NOMO-1 (cell line): ENCODE data around the gene AOC2.
A peak's percentile ranks its signal among the peaks of the same experiment; 100 is the strongest.

Experiments
- DNase-seq, 2 experiments: peaks; one replicate each; lab custom pipeline; 2025; ENCODE audit not compliant: unreplicated experiment in 2 of 2; lab: John Stamatoyannopoulos, UW

Gene AOC2, protein sequence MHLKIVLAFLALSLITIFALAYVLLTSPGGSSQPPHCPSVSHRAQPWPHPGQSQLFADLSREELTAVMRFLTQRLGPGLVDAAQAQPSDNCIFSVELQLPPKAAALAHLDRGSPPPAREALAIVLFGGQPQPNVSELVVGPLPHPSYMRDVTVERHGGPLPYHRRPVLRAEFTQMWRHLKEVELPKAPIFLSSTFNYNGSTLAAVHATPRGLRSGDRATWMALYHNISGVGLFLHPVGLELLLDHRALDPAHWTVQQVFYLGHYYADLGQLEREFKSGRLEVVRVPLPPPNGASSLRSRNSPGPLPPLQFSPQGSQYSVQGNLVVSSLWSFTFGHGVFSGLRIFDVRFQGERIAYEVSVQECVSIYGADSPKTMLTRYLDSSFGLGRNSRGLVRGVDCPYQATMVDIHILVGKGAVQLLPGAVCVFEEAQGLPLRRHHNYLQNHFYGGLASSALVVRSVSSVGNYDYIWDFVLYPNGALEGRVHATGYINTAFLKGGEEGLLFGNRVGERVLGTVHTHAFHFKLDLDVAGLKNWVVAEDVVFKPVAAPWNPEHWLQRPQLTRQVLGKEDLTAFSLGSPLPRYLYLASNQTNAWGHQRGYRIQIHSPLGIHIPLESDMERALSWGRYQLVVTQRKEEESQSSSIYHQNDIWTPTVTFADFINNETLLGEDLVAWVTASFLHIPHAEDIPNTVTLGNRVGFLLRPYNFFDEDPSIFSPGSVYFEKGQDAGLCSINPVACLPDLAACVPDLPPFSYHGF

GRCh38 chr17:42844271-42844670 lies at the start of gene AOC2:
TSS of gene AOC2 (plus strand) at chr17:42844580. CDS start at chr17:42844627, 47 bp downstream.
- DNase-seq, result no peak

GRCh38 chr17:42795061-42795460 lies 49.3 kb upstream of the AOC2 start:
- DNase-seq, result no peak

DNA sequence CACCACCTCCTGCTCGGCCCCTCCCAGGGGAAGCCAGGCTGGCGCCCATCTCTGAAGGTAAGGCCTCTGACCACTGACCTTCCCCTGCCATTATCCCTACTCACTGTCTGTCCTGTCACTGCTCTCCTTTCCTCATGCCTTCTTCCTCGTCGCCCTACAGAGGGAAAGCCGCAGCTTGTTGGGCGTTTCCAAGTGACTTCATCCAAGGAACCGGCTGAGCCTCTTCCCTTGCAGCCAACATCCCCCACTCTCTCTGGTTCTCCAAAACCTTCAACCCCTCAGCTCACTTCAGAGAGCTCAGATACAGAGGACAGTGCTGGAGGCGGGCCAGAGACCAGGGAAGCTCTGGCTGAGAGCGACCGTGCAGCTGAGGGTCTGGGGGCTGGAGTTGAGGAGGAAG lies 48.9 kb upstream of the AOC2 start:
- DNase-seq, result no peak

- no peak for DNase-seq
These were observed 48.2 kb upstream of the AOC2 start for GRCh38 chr17:42796066-42796758.

GRCh38 chr17:42797067-42798007 lies 47.0 kb upstream of the AOC2 start:
- DNase-seq, result no peak

GRCh38 chr17:42798011-42798382 lies 46.4 kb upstream of the AOC2 start:
- DNase-seq, result no peak

GRCh38 chr17:42798383-42799380 lies 45.7 kb upstream of the AOC2 start, which contains the start of the genes CNTD1 and COA3:
TSS of gene CNTD1 (plus strand) at chr17:42798861. CDS start at chr17:42799068, 207 bp downstream.
TSS of gene COA3 (minus strand) at chr17:42798704. CDS start at chr17:42798681, 23 bp downstream.
- peak; percentile 78 to 85 for DNase-seq

DNA sequence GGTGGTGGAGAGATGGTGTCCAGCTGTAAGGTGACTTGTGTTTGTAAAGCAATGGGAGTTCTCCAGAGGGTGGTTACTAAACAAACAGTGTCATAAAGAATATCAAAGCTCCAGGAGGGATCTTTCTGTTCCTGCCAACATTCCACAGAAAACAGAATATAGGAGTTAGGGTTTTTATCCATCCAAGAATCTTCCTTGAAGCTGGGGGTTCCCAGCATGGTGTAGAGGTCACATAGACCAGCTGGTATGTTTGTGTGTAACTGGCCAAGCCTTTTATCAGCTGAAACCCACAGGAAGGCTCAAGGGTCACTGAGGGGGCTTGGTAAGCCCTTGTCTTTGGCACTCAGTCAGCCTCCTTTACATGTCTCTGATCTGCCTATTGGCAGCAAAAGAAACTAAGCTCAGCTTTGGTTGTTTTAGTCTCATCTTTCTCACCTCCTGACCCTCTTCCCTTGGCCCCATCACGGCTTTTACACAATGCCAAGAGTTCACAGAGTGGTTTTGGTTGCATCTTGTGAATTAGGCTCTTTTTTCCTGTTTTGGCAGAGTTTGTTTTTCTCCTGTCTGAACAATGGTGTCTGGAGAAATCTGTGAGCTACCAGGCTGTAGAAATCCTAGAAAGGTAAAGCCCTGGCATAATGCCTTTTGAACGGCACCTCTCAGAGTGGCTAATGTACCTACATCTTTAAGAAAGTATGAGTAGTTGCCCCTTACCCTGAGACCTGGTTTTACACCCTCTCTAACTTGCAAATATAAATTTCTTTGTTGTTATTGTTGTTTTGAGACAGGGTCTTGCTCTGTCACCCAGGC lies 41.1 kb upstream of the AOC2 start:
- DNase-seq, result no peak

- DNase-seq, result no peak
These were observed 39.4 kb upstream of the AOC2 start for GRCh38 chr17:42804918-42805367.

DNA sequence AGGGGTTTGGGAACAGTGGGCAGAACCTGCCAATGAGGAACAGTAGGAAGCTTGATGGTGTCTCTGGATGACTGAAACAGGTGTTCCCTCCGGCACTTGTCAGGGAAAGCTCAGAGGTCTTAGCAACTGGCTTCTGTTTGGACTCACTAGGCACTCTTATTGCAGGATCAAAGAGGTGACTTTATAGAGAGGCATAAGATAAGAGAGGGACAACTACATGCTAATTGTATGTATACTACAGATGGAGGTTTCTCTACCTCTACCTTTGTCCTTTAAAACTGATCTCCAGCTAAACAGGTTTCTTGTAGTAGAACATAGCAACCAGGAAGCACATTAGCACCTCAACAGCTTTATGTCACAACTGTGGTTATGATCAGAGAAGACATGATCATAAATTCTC lies 38.1 kb upstream of the AOC2 start:
- no peak for DNase-seq

GRCh38 chr17:42809250-42809649 lies 35.1 kb upstream of the AOC2 start:
- DNase-seq, result no peak

- DNase-seq, result no peak
These were observed 29.6 kb upstream of the AOC2 start for GRCh38 chr17:42814633-42815399.

GRCh38 chr17:42817866-42818265 lies 26.5 kb upstream of the AOC2 start:
- DNase-seq, result no peak

DNA sequence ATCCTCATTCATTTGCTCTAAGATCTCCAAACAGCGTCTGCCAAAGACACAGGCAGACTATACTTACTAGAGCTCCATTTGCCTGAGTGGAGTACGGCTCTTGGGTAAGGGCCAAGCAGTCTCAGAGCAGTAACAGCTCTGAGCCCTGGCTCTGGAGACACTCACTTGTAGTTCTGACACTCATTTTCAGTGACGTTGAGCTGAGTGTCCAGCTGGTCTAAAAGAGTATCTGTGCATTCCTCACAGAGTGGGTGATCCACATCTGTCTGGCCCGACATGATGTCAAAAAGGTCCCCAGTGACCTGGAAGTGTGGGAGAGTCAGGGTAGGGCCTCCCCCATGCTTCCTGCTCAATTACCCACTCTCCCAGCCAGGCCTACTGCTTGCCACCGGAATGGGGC lies 26.0 kb upstream of the AOC2 start:
- DNase-seq, result no peak

DNA sequence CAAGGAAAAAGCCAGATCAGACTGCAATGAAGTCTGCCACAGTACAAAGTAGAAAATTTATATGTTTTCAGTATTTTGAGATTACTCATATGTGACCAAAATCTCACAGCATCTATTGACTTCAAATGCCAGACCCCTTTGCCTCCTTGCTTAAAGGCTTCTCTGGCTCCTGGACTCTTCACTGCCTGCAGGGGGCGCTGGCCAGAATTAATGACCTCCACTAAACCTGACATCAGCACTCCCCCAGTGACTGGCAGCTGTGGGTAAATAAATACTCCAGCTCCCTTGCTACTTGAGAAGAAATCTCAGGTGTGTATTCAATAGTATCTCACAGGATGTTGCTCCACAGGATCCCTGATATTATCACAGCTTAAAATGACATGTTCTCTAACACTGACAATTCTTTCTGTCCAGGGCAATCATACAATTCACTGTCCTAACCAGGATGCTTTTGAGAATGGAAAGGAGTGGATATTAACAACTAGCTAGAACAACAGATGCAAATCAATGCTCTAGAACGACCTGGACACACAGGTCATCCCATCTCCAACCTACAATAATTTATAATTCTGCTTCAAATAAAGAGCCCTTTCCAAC lies 24.3 kb upstream of the AOC2 start:
- DNase-seq, result peak; percentile 13 to 68

DNA sequence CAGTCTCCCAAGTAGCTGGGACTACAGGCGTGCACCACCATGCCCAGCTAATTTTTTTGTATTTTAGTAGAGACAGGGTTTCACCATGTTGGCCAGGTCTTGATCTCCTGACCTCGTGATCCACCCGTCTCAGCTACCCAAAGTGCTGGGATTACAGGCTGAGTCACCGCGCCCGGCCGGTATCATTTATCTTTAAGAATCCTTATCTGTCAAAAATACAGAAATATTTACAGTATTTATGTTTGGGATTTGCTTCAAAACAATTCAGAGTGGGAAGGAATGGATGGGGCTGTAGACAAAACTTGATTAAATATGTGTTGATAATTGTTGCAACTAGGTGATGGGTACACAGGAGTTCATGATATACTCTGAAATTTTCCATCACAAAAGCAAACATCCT lies 23.2 kb upstream of the AOC2 start:
- no peak for DNase-seq

GRCh38 chr17:42827472-42827871 lies 16.9 kb upstream of the AOC2 start:
- DNase-seq, result no peak
